Pancreas (tissue), 10 donors: Measurements from ENCODE around the gene C11orf24. TPM values are rescaled to one million over a fixed set of nuclear protein-coding genes. Genes with fewer than 3 reads are reported as not detected.
"Not testable (repeated sequence)": the region's sequence is repeated elsewhere in the genome, so short reads cannot be mapped to it uniquely, and the experiment has no call there.

Experiments used
- ATAC-seq, 4 donors: fragments of 200-7000 bp; cut with Tn5 transposase; one replicate each; pipeline versions ENCODE4 v1.8.0 to v1.9.1; 2020; ENCODE audit warnings: mild to moderate bottlenecking in 4 of 4, moderate library complexity in 4 of 4
- DNase-seq, 6 donors: peaks; one replicate each; pipeline ENCODE4 v3.0.0-alpha.2; 2020
- FAIRE-seq: peaks from 2 replicates; lab custom pipeline; 2012; peaks lifted over from hg19 to GRCh38; lab: Jason Lieb, UNC
- H3K27ac ChIP-seq, 4 donors: fragments of 200-600 bp; sonication (generic); 1 replicate in 3 of 4; 2 replicates in 1 of 4; pipeline versions ENCODE4 v1.5.0 to v1.8.0; 2020
- H3K27me3 ChIP-seq, 4 donors: fragments of 200-600 bp; one replicate each; pipeline ENCODE4 v1.8.0; 2021
- H3K36me3 ChIP-seq, 3 donors: fragments of 200-600 bp; sonication (generic) in 1 of 3; one replicate each; pipeline versions ENCODE4 v1.5.0 to v1.8.0; 2020 to 2021
- H3K4me1 ChIP-seq, 3 donors: fragments of 200-600 bp; one replicate each; pipeline ENCODE4 v1.8.0; 2021
- H3K4me3 ChIP-seq, 4 donors: fragments of 200-600 bp; sonication (generic) in 2 of 4; one replicate each; pipeline versions ENCODE4 v1.5.0 to v1.8.0; 2020 to 2021
- H3K9me3 ChIP-seq, 4 donors: fragments of 200-600 bp; one replicate each; pipeline ENCODE4 v1.8.0; 2021
- CTCF ChIP-seq, 4 donors: fragments of 200-600 bp; sonication (generic) in 3 of 4; IDR thresholded peaks; one replicate each; pipeline versions ENCODE4 v1.5.0 to v1.8.0; 2021; ENCODE audit warnings: antibody characterized with exemption in 4 of 4
- WGBS, 2 donors: extraction: QIAGEN DNeasy Blood & Tissue Kit; methylation state at CpG; one replicate each; pipeline ENCODE4 v1.1.7; 2013; 5-methylcytosine and 5-hydroxymethylcytosine counted together
- intact Hi-C, 3 donors: fragments of 100-400 bp; cut with DNase I; formaldehyde crosslinking; loops; one replicate each; pipeline versions ENCODE4 v1.11.1 to v1.14.2; 2022
- polyA plus RNA-seq, 2 donors: library from polyadenylated mRNA; stranded (reverse); fragments of 200-250 nt; gene quantifications; one replicate each; pipeline ENCODE4 v1.2.3, GENCODE V29; 2013
- total RNA-seq, 6 donors: library from RNA; stranded (reverse); fragmentation: NEBNext Ultra II Directional in 4 of 6; extraction: Animal tissue kit (Norgen Biotek cat#: 25700) in 4 of 6; gene quantifications; one replicate each; pipeline versions ENCODE4 v1.2.1 to v1.2.4, GENCODE V29; 2021 to 2023
- donor health status: healthy with polysubstance abuse.
- donor health status: DM: no; HTN: no; CAD: no; lungs with moderate emphysema.
- donor health status: DM: no; HTN: no; CAD: no.
- donor health status: control.
- donor health status: control.
- donor health status: Bipolar disorder and iron deficiency.
- donor health status: DM: yes; HTN: yes; CAD: no.
- donor health status: DM: no; HTN: no; CAD: no.
- donor health status: DM: no; HTN: no; CAD: no.
- donor health status: DM: yes; HTN: yes; CAD: no.

The C11orf24 gene
- total and polyA plus RNA-seq, 8 donors = 12.4 to 20.3 (median 17.8) TPM

GRCh38 chr11:68295940-68296339 lies 24.2 kb upstream of the C11orf24 start:
- Histone ChIP-seq H3K36me3 (no peaks in the 10 kb centered on the region), H3K27me3 (no peaks in the 10 kb centered on the region), H3K27ac (no peak overlapping the region), H3K9me3 (no peaks in the 10 kb centered on the region), H3K4me3 (no peak overlapping the region), H3K4me1 (peaks cover 9 to 12% (median 11%) of the 10 kb centered on the region in 3 donors)
- no peak for FAIRE-seq
- ATAC-seq = no peak
- intact Hi-C loops = loop anchor here in 2 of 3 donors (5.0 kb wide), 1 partner anchor 39 kb away; no protein-coding TSS in a partner anchor
- 87 to 89% methylated on average over 5 of the region's 5 CpGs for WGBS, 2 donors
- DNase-seq = no peak
- no peak for TF ChIP-seq CTCF (IDR thresholded peaks at IDR 0.05)

- no peak for FAIRE-seq
- WGBS, 2 donors = 91 to 92% methylated on average over 1 of the region's 1 CpG
Observed at GRCh38 chr11:68295271-68295670, 23.5 kb upstream of the C11orf24 start.

GRCh38 chr11:68293708-68294107 lies 21.9 kb upstream of the C11orf24 start:
- no peaks in the 10 kb centered on the region for H3K27me3 ChIP-seq
- H3K36me3 ChIP-seq = no peaks in the 10 kb centered on the region
- ATAC-seq = no peak
- H3K9me3 ChIP-seq = no peaks in the 10 kb centered on the region
- WGBS, 2 donors = 75 to 81% methylated on average over 2 of the region's 2 CpGs
- TF ChIP-seq CTCF (IDR thresholded peaks at IDR 0.05) = no peak
- DNase-seq = no peak
- H3K4me3 ChIP-seq = no peak overlapping the region
- peaks cover 9% of the 10 kb centered on the region in 3 donors for H3K4me1 ChIP-seq
- intact Hi-C loops = no loop called here
- FAIRE-seq = no peak
- no peak overlapping the region for H3K27ac ChIP-seq

More at GRCh38 chr11:68295271-68295670, 23.5 kb upstream of the C11orf24 start:
- H3K4me3 ChIP-seq = no peak overlapping the region
- intact Hi-C loops = loop anchor here in 2 of 3 donors (5.0 kb wide), 1 partner anchor 38 kb away; no protein-coding TSS in a partner anchor
- H3K27ac ChIP-seq = no peak overlapping the region
- H3K4me1 ChIP-seq = peaks cover 9 to 12% (median 11%) of the 10 kb centered on the region in 3 donors
- no peaks in the 10 kb centered on the region for H3K27me3 ChIP-seq
- no peaks in the 10 kb centered on the region for H3K9me3 ChIP-seq
- no peak for ATAC-seq
- DNase-seq = no peak
- no peaks in the 10 kb centered on the region for H3K36me3 ChIP-seq
- TF ChIP-seq CTCF (IDR thresholded peaks at IDR 0.05) = no peak

GRCh38 chr11:68289456-68289855 lies 17.7 kb upstream of the C11orf24 start:
- H3K27me3 ChIP-seq = no peaks in the 10 kb centered on the region
- H3K4me3 ChIP-seq = no peak overlapping the region
- no peaks in the 10 kb centered on the region for H3K9me3 ChIP-seq
- TF ChIP-seq CTCF (IDR thresholded peaks at IDR 0.05) = no peak
- no peak for ATAC-seq
- DNase-seq = no peak
- FAIRE-seq = no peak
- WGBS, 2 donors = 95 to 100% methylated on average over 2 of the region's 2 CpGs
- H3K36me3 ChIP-seq = no peaks in the 10 kb centered on the region
- no peak overlapping the region for H3K27ac ChIP-seq
- H3K4me1 ChIP-seq = no peaks in the 10 kb centered on the region
- intact Hi-C loops = no loop called here

- FAIRE-seq = no peak
- H3K4me1 ChIP-seq = no peaks in the 10 kb centered on the region
- ATAC-seq = no peak
- H3K4me3 ChIP-seq = no peak overlapping the region
- H3K9me3 ChIP-seq = no peaks in the 10 kb centered on the region
- 46 to 58% methylated on average over 8 of the region's 8 CpGs for WGBS, 2 donors
- H3K27ac ChIP-seq = no peak overlapping the region
- DNase-seq = no peak
- intact Hi-C loops = no loop called here
- H3K27me3 ChIP-seq = no peaks in the 10 kb centered on the region
- no peak for TF ChIP-seq CTCF (IDR thresholded peaks at IDR 0.05)
- no peaks in the 10 kb centered on the region for H3K36me3 ChIP-seq
Observed at GRCh38 chr11:68287419-68287818, 15.6 kb upstream of the C11orf24 start.

GRCh38 chr11:68284588-68284987 lies 12.8 kb upstream of the C11orf24 start:
- intact Hi-C loops, ATAC-seq, H3K4me3 ChIP-seq, H3K27me3 ChIP-seq, H3K36me3 ChIP-seq, DNase-seq, FAIRE-seq, H3K4me1 ChIP-seq, H3K9me3 ChIP-seq, H3K27ac ChIP-seq: not testable (repeated sequence)
- WGBS, 2 donors = 94 to 95% methylated on average over 3 of the region's 3 CpGs
